Measurements from ENCODE around the gene TUBA3D. TPM values are rescaled to one million over a fixed set of nuclear protein-coding genes. Genes with fewer than 3 reads are reported as not detected.
"Not testable (repeated sequence)": the region's sequence is repeated elsewhere in the genome, so short reads cannot be mapped to it uniquely, and the experiment has no call there.

TUBA3D gene
- total RNA-seq, 2 donors from 2014 or later: not detected

DNA sequence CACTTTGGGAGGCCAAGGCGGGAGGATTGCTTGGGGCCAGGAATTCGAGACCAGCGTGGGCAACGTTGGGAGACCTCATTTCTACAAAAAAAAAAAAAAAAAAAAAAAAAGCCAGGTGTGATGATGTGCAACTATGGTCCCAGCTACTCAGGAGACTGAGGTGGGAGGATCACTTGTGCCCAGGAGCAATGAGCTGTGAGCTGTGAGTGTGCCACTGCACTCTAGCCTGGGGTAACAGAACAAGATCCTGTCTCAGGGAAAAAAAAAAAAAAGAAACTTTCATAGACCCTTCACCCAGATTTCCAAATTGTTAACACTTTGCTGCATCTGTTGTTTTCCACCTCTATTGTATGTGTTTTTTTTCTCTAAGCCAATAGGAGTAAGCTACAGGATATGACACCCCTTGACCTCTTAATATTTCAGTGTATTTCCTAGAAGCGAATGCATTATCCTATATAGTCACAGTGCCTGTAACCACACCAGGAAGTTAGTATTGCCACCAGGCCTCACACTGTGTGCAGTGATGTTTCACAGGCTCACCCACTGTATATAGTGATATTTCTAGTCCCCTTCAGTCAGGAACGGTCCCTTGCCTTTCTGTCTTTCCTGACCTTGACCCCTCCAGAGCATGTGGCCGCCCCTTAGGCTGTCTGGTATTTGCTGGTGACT, 28.3 kb downstream of the TUBA3D start:
- intact Hi-C loops (cut with DNase I, micrococcal nuclease); DNase-seq: not testable (repeated sequence)
- ATAC-seq: peak; percentile 58

- intact Hi-C loops (cut with DNase I, micrococcal nuclease): no loop called here
- DNase-seq (no peak), ATAC-seq (no peak)
Observed at GRCh38 chr2:131509615-131510014, 33.7 kb downstream of the TUBA3D start.

- peak; percentile 49 for ATAC-seq
- intact Hi-C loops (cut with DNase I, micrococcal nuclease): not testable (repeated sequence)
Observed at GRCh38 chr2:131511291-131511968, 35.5 kb downstream of the TUBA3D start.

DNA sequence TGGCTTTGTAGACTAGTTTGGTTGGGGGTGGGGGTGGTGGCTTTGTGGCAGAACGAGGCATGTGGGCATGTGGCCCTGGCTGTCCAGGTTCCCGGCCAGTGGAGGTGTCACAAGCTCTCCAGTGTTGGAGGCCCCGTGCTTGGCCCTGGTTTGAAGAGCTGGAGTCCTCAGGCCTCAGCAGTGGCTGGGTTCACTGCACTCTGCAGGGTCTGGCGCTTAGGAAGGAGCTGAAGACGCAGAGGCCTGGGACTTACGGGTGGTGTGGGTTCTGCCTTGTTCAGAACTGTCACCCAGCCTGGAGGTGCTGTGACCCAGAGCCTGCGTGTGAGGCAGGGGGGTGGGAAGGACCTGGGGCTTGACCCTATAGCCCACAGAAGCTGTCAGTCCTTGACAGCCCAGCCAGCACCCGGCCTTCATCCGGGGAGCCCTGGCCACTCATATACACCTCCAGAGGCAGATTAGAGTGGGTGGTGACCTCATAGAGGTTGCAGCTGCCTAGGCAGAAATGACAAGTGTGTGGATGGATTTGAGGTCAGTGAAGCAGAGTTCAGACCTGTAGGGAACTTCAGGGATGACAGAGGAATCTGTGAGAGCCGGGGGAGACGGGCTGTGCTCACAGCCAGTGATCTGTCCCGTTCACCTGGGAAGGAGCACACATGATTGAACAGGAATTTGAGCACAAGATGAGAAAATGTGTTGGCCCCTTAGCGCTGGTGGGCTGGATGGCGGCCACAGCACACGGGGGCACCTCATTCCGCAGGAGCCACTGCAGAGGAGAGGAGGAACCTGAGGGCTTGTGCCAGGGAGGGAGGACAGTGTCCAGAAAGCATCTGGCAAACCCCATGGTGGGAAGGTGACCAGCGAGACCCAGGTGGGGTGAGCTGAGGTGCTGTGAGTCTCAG, 36.3 kb downstream of the TUBA3D start:
- DNase-seq; intact Hi-C loops (cut with DNase I, micrococcal nuclease); ATAC-seq: not testable (repeated sequence)

More at GRCh38 chr2:131511291-131511968, 35.5 kb downstream of the TUBA3D start:
- not testable (repeated sequence) for DNase-seq

- ATAC-seq, DNase-seq: not testable (repeated sequence)
Observed at GRCh38 chr2:131514408-131515166, 38.7 kb downstream of the TUBA3D start.

GRCh38 chr2:131515235-131515634, 39.3 kb downstream of the TUBA3D start:
- ATAC-seq, DNase-seq: not testable (repeated sequence)

More at GRCh38 chr2:131514408-131515166, 38.7 kb downstream of the TUBA3D start:
- intact Hi-C loops (cut with DNase I, micrococcal nuclease): not testable (repeated sequence)

DNA sequence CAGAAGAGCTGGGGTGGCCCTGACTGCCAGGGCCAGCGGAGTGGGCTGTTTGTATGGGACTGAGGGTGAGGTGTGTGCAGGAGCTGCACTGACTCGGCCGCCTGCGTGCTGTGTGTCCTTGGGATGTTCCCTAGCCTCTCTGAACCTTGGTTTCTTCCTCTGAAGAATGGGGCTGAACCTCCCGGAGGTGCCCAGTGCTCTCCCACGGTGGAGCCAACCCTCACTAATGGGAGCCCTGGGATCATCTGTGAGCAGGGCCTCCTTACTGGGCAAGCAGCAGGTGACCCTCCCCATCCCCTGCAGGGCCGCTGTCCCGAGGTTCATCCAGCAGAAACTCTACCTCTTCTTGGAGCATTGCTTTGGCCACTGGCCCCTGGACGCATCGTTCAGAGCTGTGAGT, 40.1 kb downstream of the TUBA3D start:
- ATAC-seq (no peak), DNase-seq (peak in 1 of 2 donors; percentile 18)
- intact Hi-C loops (cut with DNase I, micrococcal nuclease): no loop called here

More at GRCh38 chr2:131515235-131515634, 39.3 kb downstream of the TUBA3D start:
- intact Hi-C loops (cut with DNase I, micrococcal nuclease): not testable (repeated sequence)

DNA sequence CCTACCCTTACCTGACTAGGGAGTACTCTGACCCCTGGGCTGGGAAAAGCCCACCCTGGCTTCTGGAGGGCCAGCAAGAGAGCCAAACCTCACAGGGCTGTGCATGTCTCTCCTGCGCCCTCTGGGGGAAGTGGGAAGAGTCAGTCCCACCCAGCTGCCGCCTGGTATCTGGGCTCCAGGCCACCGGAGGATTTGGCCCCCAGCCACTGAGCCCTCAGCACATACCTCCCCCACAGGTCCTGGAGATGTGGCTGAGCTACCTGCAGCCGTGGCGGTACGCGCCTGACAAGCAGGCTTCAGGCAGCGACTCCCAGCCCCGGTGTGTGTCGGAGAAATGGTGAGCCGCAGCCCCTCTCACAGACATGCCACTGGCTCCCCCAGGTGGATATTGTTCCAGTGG, 40.7 kb downstream of the TUBA3D start:
- DNase-seq (peak in 1 of 2 donors; percentile 20), ATAC-seq (peak; percentile 21)
- intact Hi-C loops (cut with DNase I, micrococcal nuclease): not testable (repeated sequence)

- intact Hi-C loops (cut with DNase I, micrococcal nuclease): no loop called here
- peak in 1 of 2 donors; percentile 22 for DNase-seq
Observed at GRCh38 chr2:131517106-131517831, 41.4 kb downstream of the TUBA3D start.

DNA sequence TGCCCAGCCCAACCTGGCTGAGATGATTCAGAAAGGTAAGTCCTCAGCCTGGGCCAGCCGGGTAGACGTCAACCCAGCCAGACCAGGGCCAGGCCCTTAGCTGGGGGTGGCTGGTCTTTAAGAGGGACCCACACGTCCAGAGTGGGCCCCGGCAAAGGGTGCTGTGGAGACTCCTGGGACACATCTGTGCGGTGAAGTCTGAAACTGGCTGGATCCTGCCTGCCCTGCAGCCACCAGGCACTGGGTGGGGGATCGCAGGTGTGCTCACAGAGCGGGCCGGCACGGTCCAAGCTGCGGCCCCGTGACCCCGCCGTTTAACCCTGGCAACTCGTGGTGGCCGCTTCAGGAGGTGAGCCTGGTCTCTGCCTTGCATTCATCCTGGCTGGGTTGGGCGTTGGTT, 41.9 kb downstream of the TUBA3D start:
- intact Hi-C loops (cut with DNase I, micrococcal nuclease); ATAC-seq: not testable (repeated sequence)
- DNase-seq: peak in 1 of 2 donors; percentile 15

More at GRCh38 chr2:131517106-131517831, 41.4 kb downstream of the TUBA3D start:
- ATAC-seq: no peak

GRCh38 chr2:131518531-131518930, 42.6 kb downstream of the TUBA3D start:
- peak in 1 of 2 donors; percentile 17 for DNase-seq
- ATAC-seq; intact Hi-C loops (cut with DNase I, micrococcal nuclease): not testable (repeated sequence)

DNA sequence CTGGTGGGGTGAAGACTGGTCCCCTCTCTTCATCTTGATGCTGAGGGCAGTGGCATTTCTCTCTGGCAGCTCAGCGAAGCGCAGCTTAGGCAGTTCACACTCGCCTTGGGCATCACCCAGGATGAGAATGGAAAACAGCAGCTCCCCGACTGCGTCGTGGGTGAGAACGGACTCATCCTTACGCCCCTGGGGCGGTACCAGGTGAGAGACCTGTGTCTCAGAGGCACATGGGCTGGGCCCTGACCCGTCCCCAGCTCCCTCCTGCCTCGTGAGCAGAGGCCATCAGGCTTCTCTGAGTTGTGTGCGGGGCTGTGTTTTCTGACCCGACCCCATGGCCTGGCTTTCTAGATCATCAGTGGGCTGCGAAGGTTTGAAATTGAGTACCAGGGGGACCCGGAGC, 43.5 kb downstream of the TUBA3D start:
- ATAC-seq (no peak), DNase-seq (peak in 1 of 2 donors; percentile 10)
- intact Hi-C loops (cut with DNase I, micrococcal nuclease): no loop called here

DNA sequence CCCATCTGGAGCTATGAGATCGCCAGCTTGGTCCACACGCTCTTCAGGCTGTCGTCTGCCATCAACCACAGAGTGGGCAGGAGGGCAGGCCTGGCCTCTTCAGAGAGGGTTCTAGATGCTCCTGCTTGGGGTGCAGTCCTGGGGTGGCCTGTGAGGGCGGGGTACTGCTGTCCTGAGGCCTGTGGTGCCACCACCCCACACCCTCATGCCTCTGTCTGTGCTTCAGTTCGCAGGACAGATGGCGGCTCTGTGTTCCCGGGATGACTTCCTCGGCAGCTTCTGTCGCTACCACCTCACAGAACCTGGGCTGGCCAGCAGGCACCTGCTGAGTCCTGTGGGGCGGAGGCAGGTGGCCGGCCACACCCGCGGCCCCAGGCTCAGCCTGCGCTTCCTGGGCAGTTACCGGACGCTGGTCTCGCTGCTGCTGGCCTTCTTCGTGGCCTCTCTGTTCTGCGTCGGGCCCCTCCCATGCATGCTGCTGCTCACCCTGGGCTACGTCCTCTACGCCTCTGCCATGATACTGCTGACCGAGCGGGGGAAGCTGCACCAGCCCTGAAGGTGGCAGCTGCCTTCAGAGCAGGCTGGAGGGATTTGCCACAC, 44.1 kb downstream of the TUBA3D start:
- peak in 1 of 2 donors; percentile 8 for DNase-seq
- ATAC-seq; intact Hi-C loops (cut with DNase I, micrococcal nuclease): not testable (repeated sequence)

DNA sequence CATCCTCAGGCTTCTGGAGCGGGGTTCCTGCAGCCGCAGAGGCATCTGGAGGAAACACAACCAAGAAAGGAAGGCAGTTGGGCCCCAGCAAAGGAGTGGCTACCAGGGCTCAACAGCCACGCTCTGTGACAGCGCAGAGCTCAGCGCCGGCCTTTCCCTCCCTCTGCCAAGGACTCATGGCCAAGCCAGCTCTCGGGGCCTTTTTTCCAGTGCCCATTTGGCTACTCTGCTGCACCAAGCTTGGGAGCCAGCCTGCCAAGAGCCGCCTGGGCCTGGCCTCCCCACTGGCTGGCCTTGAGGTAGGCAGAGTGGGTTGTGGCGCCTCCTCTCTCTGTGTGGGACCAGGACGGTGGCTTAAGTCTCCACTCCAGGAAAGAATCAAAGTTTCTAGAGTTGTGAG, 44.6 kb downstream of the TUBA3D start:
- DNase-seq (peak in 1 of 2 donors; percentile 16), ATAC-seq (no peak)
- intact Hi-C loops (cut with DNase I, micrococcal nuclease): no loop called here

DNA sequence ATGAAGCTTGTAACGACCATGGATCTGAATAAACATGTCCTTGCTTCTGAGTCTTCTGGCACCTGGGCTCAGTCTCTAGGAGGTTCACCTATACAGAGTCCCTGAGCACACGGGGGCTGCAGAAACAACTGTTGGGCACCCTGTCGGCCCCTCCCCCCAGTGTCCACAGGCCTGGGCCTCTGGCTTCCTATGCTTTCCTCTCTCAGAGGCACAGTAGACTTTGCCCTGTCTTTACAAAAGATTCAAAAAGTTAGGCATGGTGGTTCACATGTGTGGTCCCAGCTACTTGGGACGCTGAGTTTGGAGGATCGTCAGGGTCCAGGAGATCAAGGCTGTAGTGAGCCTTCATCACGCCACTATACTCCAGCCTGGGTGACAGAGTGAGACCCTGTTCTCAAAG, 45.6 kb downstream of the TUBA3D start:
- intact Hi-C loops (cut with DNase I, micrococcal nuclease); ATAC-seq: not testable (repeated sequence)
- peak in 1 of 2 donors; percentile 1 for DNase-seq

DNA sequence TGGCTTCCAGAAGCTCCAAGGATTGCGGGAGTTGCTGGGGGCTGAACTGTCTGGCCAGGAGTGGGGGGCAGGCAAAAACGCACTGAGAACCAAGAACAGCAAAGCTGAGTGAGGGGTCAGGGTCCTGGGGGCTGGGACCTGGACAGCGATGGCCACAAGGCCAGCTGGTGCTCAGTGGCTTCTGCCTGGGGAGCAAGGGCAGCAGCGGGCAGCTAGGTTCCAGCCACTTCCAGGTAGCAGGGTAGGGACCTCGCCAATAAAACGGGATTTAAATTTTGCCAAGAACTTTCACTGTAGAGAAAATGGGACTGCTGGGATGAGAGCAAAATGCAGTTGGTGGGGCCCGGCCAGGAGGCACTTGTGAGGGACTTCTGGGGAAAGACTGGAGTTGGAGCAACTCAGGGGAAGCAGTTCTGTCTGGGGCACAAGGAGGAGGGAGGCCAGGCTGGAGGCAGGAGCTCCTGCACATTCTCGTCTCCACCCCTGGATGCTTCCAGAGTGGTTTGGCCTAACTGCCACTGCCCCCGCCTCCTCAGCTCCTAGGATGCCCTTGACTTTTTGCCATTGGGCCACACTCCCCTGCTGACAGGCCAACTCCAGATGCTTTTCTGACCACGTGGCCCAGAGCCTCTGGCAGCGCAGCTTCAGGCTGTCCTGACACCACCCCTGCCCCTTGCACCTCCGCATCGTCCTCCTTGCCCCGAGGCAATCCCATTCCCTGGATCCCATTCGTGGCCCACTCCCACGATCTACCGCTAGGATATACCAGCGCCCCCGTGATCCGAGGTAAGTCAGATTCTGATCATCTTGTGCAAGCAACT, 46.3 kb downstream of the TUBA3D start:
- intact Hi-C loops (cut with DNase I, micrococcal nuclease): no loop called here
- ATAC-seq (peak; percentile 22), DNase-seq (peak in 1 of 2 donors; percentile 19)
